Posterior vena cava (tissue), 2 donors: ENCODE data around the gene SUPT4H1. TPM values are rescaled to one million over a fixed set of nuclear protein-coding genes. Genes with fewer than 3 reads are reported as not detected.
A peak's percentile ranks its signal among the peaks of the same experiment; 100 is the strongest.
"Not testable (repeated sequence)": the region's sequence is repeated elsewhere in the genome, so short reads cannot be mapped to it uniquely, and the experiment has no call there.

Experiments used
- DNase-seq: peaks from one replicate; pipeline ENCODE4 v3.0.0-alpha.2; 2020; ENCODE audit warnings: low spot score
- intact Hi-C, 2 donors: fragments of 100-400 bp; cut with DNase I; formaldehyde crosslinking; loops; one replicate each; pipeline versions ENCODE4 v1.14.1 to v1.14.2; 2022 to 2023
- long read RNA-seq, 2 donors: library from polyadenylated mRNA; unstranded; transcript quantifications; one replicate each; pipeline ENCODE4 v2.0.0, GENCODE V29; 2020 to 2021
- total RNA-seq, 2 donors: library from RNA; stranded (reverse); fragmentation: NEBNext Ultra II Directional; extraction: Animal tissue kit (Norgen Biotek cat#: 25700); gene quantifications; one replicate each; pipeline ENCODE4 v1.2.1, GENCODE V29; 2021
- donor health status: DM: yes; HTN: yes; CAD: no.
- donor health status: DM: yes; HTN: yes; CAD: no.

Gene SUPT4H1
- total RNA-seq = 10 to 100 TPM; 48.4 to 50.1 TPM
- long read RNA-seq, donor 1, partial matches to known transcripts = 0 of 2 reads
- long read RNA-seq, donor 1, other reads (novel, unspliced or antisense) = 0 of 2 reads
- long read RNA-seq, donor 2, transcript SUPT4H1-201 (5 exons, 1,489 nt) = major isoform, 14 of 22 reads
- long read RNA-seq, donor 2, partial matches to known transcripts = 0 of 22 reads
- long read RNA-seq, donor 2, other reads (novel, unspliced or antisense) = 4 of 22 reads

- intact Hi-C loops = no loop called here
- peak; percentile 97 for DNase-seq
Measured at GRCh38 chr17:58351831-58352595, at the start of gene SUPT4H1. Gene SUPT4H1, minus strand, starts transcription at chr17:58352201. Its CDS starts 66 bp downstream, at chr17:58352135.

GRCh38 chr17:58401287-58401686 is 49.3 kb upstream of the SUPT4H1 start:
- DNase-seq = no peak
- intact Hi-C loops = no loop called here

- no peak for DNase-seq
- intact Hi-C loops = no loop called here
Measured at GRCh38 chr17:58400826-58401225, 48.8 kb upstream of the SUPT4H1 start.

- intact Hi-C loops = no loop called here
- no peak for DNase-seq
Measured at GRCh38 chr17:58399974-58400373, 48.0 kb upstream of the SUPT4H1 start.

- no peak for DNase-seq
- intact Hi-C loops = no loop called here
Measured at GRCh38 chr17:58398574-58399266, 46.7 kb upstream of the SUPT4H1 start.

GRCh38 chr17:58397421-58397820 is 45.4 kb upstream of the SUPT4H1 start:
- intact Hi-C loops, DNase-seq: not testable (repeated sequence)

GRCh38 chr17:58396173-58396572 is 44.2 kb upstream of the SUPT4H1 start:
- no peak for DNase-seq
- intact Hi-C loops = no loop called here

- no peak for DNase-seq
- intact Hi-C loops = no loop called here
Measured at GRCh38 chr17:58394534-58395223, 42.7 kb upstream of the SUPT4H1 start.

GRCh38 chr17:58391302-58391984 is 39.4 kb upstream of the SUPT4H1 start:
- DNase-seq = no peak
- intact Hi-C loops = no loop called here

- DNase-seq = no peak
- intact Hi-C loops = no loop called here
Measured at GRCh38 chr17:58390884-58391283, 38.9 kb upstream of the SUPT4H1 start.

- no peak for DNase-seq
- intact Hi-C loops = no loop called here
Measured at GRCh38 chr17:58388302-58389190, 36.5 kb upstream of the SUPT4H1 start.

GRCh38 chr17:58387834-58388233 is 35.8 kb upstream of the SUPT4H1 start:
- intact Hi-C loops = no loop called here
- DNase-seq = no peak

GRCh38 chr17:58386708-58387107 is 34.7 kb upstream of the SUPT4H1 start:
- no peak for DNase-seq
- intact Hi-C loops = no loop called here

- intact Hi-C loops = no loop called here
- no peak for DNase-seq
Measured at GRCh38 chr17:58385359-58385899, 33.4 kb upstream of the SUPT4H1 start.

- no peak for DNase-seq
- intact Hi-C loops = no loop called here
Measured at GRCh38 chr17:58384897-58385296, 32.9 kb upstream of the SUPT4H1 start.

GRCh38 chr17:58383892-58384462 is 32.0 kb upstream of the SUPT4H1 start:
- intact Hi-C loops = no loop called here
- DNase-seq = no peak

GRCh38 chr17:58382872-58383242 is 30.9 kb upstream of the SUPT4H1 start:
- DNase-seq = no peak
- intact Hi-C loops = no loop called here
